ENCODE measurements around the gene PRPF8. TPM values are rescaled to one million over a fixed set of nuclear protein-coding genes. Genes with fewer than 3 reads are reported as not detected.
"Not testable (repeated sequence)": the region's sequence is repeated elsewhere in the genome, so short reads cannot be mapped to it uniquely, and the experiment has no call there.

The PRPF8 gene
- total RNA-seq, 1 donor from 2014 or later, result 321 TPM

DNA sequence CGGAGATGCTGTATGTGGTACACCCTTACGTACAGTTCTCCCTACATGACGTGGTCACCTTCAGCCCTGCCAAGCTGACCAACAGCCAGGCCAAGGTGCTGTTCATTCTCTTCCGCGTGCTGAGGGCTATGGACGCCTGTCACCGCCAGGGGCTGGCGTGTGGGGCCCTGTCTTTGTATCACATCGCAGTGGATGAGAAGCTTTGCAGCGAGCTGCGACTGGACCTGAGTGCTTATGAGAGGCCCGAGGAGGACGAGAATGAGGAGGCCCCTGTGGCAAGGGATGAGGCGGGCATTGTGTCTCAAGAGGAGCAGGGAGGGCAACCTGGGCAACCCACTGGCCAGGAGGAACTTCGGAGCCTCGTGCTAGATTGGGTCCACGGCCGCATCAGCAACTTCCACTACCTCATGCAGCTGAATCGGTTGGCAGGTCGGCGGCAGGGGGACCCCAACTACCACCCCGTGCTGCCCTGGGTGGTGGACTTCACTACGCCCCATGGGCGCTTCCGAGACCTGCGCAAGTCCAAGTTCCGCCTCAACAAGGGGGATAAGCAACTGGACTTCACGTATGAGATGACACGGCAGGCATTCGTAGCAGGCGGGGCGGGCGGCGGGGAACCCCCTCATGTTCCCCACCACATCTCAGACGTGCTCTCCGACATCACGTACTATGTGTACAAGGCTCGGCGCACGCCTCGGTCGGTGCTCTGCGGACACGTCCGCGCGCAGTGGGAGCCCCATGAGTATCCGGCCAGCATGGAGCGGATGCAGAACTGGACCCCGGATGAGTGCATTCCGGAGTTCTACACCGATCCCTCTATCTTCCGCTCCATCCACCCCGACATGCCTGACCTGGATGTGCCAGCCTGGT is 41.2 kb upstream of the PRPF8 start:
- peaks cover 1% of the 10 kb centered on the region for H3K4me1 Mint-ChIP-seq (ENCODE audit: unreplicated experiment)
- no peaks in the 10 kb centered on the region for H3K9me3 Mint-ChIP-seq
- H3K27me3 Mint-ChIP-seq, result no peaks in the 10 kb centered on the region
- DNase-seq (ENCODE audit: extremely low spot score, unreplicated experiment), result no peak
- peak overlapping the region; percentile 81 for H3K4me3 Mint-ChIP-seq
- H3K27ac Mint-ChIP-seq, result no peak overlapping the region
- H3K36me3 Mint-ChIP-seq, result no peaks in the 10 kb centered on the region
- TF ChIP-seq, protein P1, sequence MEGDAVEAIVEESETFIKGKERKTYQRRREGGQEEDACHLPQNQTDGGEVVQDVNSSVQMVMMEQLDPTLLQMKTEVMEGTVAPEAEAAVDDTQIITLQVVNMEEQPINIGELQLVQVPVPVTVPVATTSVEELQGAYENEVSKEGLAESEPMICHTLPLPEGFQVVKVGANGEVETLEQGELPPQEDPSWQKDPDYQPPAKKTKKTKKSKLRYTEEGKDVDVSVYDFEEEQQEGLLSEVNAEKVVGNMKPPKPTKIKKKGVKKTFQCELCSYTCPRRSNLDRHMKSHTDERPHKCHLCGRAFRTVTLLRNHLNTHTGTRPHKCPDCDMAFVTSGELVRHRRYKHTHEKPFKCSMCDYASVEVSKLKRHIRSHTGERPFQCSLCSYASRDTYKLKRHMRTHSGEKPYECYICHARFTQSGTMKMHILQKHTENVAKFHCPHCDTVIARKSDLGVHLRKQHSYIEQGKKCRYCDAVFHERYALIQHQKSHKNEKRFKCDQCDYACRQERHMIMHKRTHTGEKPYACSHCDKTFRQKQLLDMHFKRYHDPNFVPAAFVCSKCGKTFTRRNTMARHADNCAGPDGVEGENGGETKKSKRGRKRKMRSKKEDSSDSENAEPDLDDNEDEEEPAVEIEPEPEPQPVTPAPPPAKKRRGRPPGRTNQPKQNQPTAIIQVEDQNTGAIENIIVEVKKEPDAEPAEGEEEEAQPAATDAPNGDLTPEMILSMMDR (conservative IDR thresholded peaks at IDR 0.05), result no peak

GRCh38 chr17:1724869-1725641 is 40.4 kb upstream of the PRPF8 start:
- Mint-ChIP-seq H3K9me3 (no peaks in the 10 kb centered on the region), H3K36me3 (no peaks in the 10 kb centered on the region), H3K4me3 (peak overlapping the region; percentile 81), H3K27me3 (no peaks in the 10 kb centered on the region), H3K27ac (no peak overlapping the region), H3K4me1 (ENCODE audit: unreplicated experiment) (peaks cover 4% of the 10 kb centered on the region)
- no peak for DNase-seq (ENCODE audit: extremely low spot score, unreplicated experiment)
- TF ChIP-seq, protein P1 (conservative IDR thresholded peaks at IDR 0.05), result no peak

- Mint-ChIP-seq H3K36me3 (no peaks in the 10 kb centered on the region), H3K27me3 (no peaks in the 10 kb centered on the region), H3K4me1 (ENCODE audit: unreplicated experiment) (peaks cover 4% of the 10 kb centered on the region), H3K9me3 (no peaks in the 10 kb centered on the region), H3K27ac (no peak within 1 kb of the TSS), H3K4me3 (peak within 1 kb of the TSS; percentile 81)
- TF ChIP-seq, protein P1 (conservative IDR thresholded peaks at IDR 0.05), result no peak
- peak; percentile 91 for DNase-seq (ENCODE audit: extremely low spot score, unreplicated experiment)
These were observed 39.7 kb upstream of the PRPF8 start, which contains the start of gene WDR81 for GRCh38 chr17:1724351-1724868. Gene WDR81 (plus strand): TSS chr17:1724704. CDS start chr17:1724960, 256 bp downstream.

DNA sequence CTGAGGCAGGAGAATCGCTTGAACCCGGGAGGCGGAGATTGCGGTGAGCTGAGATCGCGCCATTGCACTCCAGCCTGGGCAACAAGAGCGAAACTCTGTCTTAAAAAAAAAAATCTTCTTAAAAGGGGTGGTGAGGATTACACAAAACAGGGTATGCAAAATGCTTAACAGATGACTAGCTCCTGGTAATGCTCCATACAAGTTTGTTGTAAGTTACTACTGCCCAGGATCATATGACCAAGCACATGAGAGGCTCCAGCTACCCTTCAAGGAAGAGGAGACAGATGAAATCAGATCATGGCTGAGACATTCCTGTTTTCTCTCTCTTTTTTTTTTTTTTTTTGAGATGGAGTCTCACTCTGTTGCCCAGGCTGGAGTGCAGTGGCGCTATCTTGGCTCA is 37.4 kb upstream of the PRPF8 start:
- not testable (repeated sequence) for H3K36me3 Mint-ChIP-seq, H3K9me3 Mint-ChIP-seq, H3K4me3 Mint-ChIP-seq

GRCh38 chr17:1720856-1721386 is 36.3 kb upstream of the PRPF8 start:
- Mint-ChIP-seq H3K4me1 (ENCODE audit: unreplicated experiment) (peaks cover 4% of the 10 kb centered on the region), H3K27ac (peak overlapping the region; percentile 62), H3K27me3 (no peaks in the 10 kb centered on the region), H3K9me3 (no peaks in the 10 kb centered on the region), H3K36me3 (no peaks in the 10 kb centered on the region), H3K4me3 (peak overlapping the region; percentile 77)
- TF ChIP-seq, protein P1 (conservative IDR thresholded peaks at IDR 0.05), result peak; percentile 98
- DNase-seq (ENCODE audit: extremely low spot score, unreplicated experiment), result no peak

More for the DNA sequence above, 37.4 kb upstream of the PRPF8 start:
- not testable (repeated sequence) for H3K4me1 Mint-ChIP-seq (ENCODE audit: unreplicated experiment); H3K27ac Mint-ChIP-seq; DNase-seq (ENCODE audit: extremely low spot score, unreplicated experiment); H3K27me3 Mint-ChIP-seq

All from type B pancreatic cell (in vitro differentiated cells).